Measurements from ENCODE around the gene KIRREL3.

DNA sequence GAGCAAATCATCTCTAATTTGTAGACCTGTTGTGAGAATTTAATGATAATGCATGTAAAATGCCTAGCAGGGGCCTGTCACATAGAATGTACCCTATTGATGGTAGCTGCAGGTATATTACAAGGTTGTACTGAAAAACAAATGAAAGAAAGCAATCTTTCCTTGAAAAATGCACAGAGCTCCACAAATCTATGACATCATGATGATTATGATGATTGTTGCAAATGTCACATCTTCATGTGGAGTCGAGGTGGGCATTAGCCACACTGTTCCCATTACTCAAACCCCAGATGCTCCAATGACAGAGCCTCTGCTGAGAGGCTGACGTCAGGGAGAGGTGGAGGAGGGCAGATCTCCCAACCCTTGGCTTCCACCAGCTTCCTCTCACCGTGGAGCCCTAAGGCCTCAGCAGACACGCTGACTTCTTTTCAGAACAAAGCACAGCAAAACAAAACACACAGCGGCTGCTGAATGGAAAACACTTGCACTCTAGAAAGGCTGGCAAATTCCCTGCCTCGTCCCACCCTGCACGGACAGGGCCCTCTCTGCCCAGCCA lies 298.3 kb downstream of the KIRREL3 start:
- TF ChIP-seq CTCF (conservative IDR thresholded peaks at IDR 0.05; ENCODE audit: low read depth, low read length) = no peak
- TF ChIP-seq POLR2A (IDR thresholded peaks at IDR 0.05; ENCODE audit: low read depth, low read length) = no peak
- TF ChIP-seq RAD21 (IDR thresholded peaks at IDR 0.05; ENCODE audit: low read length) = no peak
- TF ChIP-seq USF2 (IDR thresholded peaks at IDR 0.05; ENCODE audit: low read depth, low read length) = no peak
- no peak for TF ChIP-seq BHLHE40 (IDR thresholded peaks at IDR 0.05; ENCODE audit: low read depth, low read length)

All from IMR-90 (cell line).